GM13977 (cell line): ENCODE data around the gene GPR143.

Experiments used
- DNase-seq: peaks from one replicate; pipeline ENCODE4 v3.0.0; 2012; ENCODE audit warnings: low spot score
- CTCF ChIP-seq: IDR thresholded peaks from 2 replicates; pipeline ENCODE4 v1.5.1; 2012; ENCODE audit warnings: mild to moderate bottlenecking, control low read depth; ENCODE audit not compliant: insufficient read depth; ENCODE audit errors: extremely low read depth, missing control alignments
- in situ Hi-C: fragments of 300-500 bp; cut with MboI; formaldehyde crosslinking; loops from one replicate; pipeline ENCODE4 v1.12.0; 2022; ENCODE audit warnings: low sequenced_read_pairs, low pct_unique_long_range_greater_than_20kb, mixed read lengths, inconsistent platforms; ENCODE audit not compliant: unreplicated experiment

The GPR143 gene

GRCh38 chrX:9717376-9717775 lies 48.3 kb downstream of the GPR143 start:
- DNase-seq: no peak

GRCh38 chrX:9710332-9710731 lies 55.3 kb downstream of the GPR143 start:
- in situ Hi-C loops: no loop called here
- no peak for TF ChIP-seq CTCF
- no peak for DNase-seq

More at GRCh38 chrX:9717376-9717775, 48.3 kb downstream of the GPR143 start:
- in situ Hi-C loops: no loop called here
- no peak for TF ChIP-seq CTCF

- in situ Hi-C loops: no loop called here
- DNase-seq: peak; percentile 79
- peak; percentile 92 for TF ChIP-seq CTCF
Measured at GRCh38 chrX:9708923-9709553, 56.6 kb downstream of the GPR143 start.

- no peak for DNase-seq
- in situ Hi-C loops: no loop called here
Measured at GRCh38 chrX:9708086-9708485, 57.6 kb downstream of the GPR143 start.

GRCh38 chrX:9707306-9708033 lies 58.2 kb downstream of the GPR143 start:
- no peak for TF ChIP-seq CTCF
- in situ Hi-C loops: no loop called here
- DNase-seq: no peak

More at GRCh38 chrX:9708086-9708485, 57.6 kb downstream of the GPR143 start:
- no peak for TF ChIP-seq CTCF

GRCh38 chrX:9706421-9706820 lies 59.2 kb downstream of the GPR143 start:
- DNase-seq: no peak
- in situ Hi-C loops: no loop called here
- no peak for TF ChIP-seq CTCF
